Activated CD4-positive, alpha-beta T cell treated with anti-CD3 and anti-CD28 coated beads for 4 hours (primary cell): ENCODE results near the gene SLC39A3.

Source experiments
- DNase-seq, 2 donors: peaks; one replicate each; pipeline ENCODE4 v3.0.0-alpha.2; 2020

Gene SLC39A3

DNA sequence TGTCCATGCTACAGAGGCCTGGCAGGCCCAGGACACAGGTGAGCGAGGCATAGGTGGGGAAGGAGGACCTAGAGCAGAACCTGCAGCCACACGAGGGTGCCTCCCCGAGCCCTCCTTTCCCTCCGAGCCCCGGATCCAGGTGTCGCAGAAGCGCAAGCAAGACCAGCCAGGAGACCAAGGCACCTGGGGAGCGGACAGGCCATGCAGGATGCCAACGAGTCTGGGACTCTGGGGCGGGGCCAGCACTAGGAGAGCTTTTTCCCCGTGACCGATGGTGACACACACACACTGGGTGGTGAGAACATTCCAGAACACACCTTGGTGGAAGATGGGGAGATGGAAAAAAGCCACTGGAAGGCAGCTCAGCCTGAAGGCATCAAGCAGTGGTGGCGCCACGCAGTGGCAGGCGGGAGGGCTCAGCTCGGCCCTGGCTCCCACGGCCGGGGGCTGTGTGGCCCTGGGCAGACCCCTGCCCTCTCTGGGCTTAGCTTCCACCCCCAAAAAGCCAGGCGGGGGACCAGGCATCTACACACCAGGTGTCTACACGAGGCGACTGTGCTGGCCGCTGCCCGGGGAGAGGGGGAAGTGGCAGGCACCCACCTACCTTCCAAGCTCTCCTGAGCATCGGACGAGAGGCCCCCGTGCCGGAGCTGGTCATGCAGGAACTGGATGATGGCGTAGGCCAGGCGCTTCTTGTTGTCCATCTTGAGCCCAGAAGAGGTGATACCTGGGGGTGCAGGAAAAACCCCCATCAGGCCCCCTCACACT is 28.7 kb upstream of the SLC39A3 start:
- no peak for DNase-seq

DNA sequence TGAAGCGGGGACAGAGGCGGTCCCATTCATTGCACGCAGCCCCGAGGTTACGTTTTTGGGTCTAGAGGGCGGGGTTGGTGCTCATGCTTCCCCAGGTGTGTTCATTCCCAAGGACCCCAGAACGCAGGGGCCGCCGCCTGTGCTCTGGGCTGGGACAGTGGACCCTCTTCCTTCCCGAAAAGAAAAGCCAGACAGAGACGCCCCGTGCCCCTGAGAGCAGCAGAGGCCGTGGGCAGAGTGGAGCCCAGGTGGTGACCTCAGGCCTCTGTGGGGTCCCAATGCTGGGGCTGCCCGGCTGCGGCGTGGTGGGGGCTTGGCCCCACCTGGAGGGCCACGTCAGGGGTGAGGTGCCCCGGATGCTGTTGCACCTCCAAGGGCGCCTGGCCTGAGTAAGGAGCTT is 27.9 kb upstream of the SLC39A3 start:
- no peak for DNase-seq

DNA sequence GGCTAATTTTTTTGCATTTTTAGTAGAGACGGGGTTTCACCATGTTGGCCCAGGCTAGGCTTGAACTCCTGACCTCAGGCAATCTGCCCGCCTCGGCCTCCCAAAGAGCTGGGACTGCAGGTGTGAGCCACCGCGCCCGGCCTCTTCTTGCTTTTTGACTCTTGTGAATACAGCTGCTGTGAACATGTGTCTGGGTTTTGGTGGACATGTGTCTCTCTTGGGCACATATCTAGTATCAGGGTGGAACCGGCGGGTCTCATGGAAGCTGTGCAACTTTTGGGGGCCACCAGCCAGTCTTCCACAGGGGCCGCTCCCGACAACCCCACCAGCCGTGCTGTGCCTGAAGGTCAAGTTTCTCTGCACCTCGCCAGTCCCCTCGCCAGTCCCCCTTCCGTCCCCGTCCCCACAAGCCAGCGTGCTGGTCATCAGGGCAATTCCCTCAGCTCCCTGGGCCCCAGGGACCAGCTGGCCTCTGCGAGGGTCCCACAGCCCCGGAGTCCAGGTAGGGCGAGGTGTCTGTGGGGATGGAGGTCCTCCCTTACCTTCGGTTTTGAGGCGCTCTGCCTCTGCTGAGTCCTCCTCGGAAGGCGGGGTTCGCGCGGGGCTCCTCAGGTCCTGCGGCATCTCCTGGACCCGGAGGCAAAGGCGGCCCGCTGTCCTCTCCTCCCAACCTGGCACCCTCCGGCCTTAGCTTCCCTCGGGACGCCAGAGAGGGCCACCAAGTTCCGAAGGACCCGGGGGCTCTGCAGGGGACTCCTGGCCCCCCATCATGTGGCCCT is 27.0 kb upstream of the SLC39A3 start:
- DNase-seq: no peak

DNA sequence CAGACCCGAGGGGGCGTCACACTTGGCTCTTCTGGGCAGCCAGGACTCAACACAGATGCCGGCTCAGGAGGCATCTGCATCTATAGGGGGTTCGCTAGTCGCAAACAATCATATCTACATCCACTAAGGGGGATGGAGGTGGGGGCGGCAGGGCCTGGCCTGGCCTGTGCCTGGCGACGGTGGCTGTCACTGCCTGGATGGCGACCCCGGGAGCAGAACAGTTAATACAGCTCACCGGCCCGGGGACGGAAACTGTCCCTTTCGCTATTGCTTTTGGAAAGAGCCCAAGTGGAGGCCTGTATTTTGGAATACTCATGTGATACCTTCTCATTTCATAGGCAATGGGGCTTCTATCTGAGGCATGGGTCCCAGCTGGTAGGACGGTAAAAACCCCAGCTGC is 25.6 kb upstream of the SLC39A3 start:
- DNase-seq: no peak

DNA sequence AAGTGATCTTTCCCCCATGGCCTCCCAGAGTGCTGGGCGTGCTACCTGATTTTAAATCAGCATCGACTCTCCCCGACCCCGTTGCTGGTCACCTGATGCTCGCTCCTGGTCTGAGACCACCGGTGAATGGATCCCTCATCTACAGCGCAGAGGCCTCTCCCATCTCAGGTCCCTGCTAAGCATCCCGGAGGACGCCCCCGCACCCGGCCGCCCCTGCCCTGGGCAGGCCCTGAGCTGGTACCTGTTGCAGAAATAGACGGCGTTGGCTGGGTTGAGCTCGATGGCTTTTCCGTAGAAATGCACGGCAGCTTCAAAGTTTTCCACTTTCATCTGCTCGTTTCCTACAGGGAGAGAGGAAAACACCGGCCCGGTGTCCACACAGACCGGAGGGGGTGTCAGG is 25.1 kb upstream of the SLC39A3 start:
- no peak for DNase-seq

DNA sequence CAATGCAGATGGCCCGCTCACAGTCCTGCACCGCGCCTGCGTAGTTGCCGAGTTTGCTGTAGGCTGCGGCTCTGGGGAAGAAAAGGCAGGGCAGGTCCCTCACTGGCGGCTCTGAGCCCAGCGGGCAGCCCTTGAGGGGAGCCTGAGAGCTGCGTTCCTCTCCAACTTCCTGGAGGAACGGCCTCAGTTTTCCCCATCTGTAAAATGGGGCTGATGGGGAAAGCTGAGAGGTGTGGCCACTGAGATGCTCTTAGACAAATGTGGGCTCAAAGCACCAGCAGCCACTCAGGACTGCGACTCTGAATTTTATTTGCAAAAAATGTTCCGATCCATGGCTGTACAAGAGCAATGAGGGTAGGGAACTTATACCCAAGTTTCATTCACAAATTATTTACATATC is 23.9 kb upstream of the SLC39A3 start:
- DNase-seq: no peak

DNA sequence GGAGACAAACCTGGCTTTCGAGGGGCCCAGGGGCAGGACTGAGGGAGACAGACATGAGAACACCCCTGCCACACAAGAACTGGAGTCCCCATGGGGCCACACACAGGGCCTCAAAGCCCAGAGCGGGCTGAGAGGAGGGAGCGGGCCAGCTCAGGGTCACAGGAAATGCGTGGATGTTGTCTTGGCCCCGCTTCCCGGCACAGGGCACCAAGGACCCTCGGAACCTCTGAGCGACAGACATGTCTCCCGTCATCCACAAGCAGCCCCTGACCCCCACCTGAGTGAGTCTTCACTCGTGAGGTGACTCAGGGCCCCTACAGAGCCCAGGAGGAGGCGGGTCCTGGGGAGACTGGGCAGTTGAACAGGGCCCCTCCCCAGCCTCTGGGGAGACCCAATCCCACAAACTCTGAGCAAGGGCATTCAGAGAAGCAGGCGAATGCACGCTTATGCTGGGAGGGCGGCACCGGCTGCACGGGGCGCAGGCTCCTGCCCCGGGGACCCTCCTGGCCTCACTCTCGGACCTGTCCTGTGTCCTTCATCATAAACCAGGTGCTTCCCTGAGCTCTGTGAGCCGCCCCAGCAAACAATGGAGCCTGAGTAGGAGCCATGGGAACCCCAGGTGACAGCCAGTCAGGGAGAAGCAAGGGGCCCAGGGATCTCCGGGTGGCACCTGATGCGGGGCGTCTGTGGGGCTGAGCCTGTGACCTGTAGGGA is 23.1 kb upstream of the SLC39A3 start:
- DNase-seq: no peak

DNA sequence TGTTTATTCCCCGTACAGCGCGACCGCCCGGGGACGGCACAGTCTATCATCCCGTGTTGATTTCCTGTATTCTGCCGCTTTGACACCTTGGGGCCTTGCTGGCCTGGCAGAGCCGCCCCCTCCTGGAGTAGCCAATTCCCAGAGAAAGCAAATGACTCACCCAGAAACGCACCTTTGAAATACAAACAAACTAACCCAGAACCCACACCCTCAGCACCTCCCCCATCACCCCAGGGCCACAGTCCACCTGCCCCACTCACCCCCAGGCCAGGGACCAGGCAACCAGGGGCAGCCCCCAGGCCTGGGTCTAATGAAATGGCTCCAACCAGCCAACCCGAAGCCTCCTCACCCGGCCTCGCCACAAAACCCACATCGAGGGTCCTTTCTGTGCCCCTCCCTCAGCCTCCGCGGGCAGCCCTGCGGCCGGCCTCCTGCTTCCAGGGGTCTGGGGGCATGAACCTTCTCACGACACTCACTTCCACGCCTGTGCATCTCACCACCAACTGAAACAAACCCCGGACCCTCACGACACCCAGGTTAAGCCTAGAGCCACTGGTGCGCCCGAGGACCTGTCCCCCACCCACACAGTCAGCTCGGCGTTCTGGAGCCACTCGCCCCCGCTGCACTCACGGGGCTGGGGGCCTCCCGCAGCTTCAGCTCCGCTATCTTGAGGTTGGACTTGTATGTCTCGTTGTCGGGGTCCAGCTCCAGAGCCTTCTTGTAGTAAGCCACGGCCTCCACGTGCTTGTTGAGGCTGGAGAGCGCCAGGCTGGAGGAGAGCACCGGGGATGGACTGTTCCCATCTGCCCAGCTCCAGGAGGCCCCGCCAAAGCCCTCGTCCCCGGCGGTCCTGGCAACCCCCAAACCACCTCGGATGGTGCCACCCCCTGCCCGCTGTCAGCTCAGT is 22.3 kb upstream of the SLC39A3 start:
- DNase-seq: no peak

DNA sequence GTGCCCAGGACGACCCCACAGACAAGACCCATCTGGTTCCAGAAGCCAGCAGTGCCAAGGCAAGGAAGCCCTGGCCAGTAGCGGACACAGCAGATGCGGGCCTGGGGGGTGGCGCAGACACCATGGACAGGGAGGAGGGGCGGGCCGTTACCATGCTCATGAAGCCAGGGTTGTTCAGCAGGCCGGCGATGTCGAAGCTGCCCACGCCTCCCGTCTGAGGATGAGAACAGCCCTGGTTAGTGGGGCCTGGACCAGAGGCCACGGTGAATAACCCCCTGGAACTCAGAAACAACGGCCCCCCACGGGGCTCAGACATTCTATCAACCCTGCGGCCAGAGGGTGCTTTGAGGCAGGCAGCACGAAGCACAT is 21.5 kb upstream of the SLC39A3 start:
- DNase-seq: no peak

DNA sequence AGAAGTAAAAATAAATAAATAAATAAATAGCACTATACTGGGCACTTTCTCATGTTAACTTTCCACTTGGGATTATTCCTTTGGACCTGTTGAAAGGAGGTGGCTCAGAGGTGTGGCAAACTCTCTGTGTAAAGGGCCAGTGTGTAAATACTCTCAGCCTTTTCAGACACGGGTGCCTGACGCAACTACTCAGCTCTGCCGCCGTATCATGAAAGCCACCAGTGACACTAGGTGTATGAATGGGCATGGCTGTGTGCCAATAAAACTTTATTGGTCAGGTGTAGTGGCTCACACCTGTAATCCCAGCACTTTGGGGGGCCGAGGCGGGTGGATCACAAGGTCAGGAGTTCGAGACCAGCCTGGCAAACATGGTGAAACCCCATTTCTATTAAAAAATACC is 20.1 kb upstream of the SLC39A3 start:
- no peak for DNase-seq

DNA sequence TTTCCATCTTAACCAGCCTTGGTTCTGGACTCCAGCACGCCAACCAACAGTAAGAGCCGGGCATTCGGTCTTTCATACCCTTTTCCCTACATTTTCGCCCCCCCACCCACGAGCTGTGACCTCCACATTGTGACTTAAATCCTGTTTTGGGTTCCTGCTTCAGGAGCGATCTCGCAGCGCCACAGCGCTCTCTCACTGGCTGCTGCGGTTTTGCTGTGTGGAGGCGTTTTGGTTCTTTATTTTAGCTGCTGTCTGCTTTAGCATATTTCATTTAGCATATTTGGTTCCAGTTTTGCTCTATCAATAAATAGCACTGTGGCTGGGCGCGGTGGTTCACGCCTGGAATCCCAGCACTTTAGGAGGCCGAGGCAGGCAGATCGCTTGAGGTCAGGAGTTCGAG is 19.5 kb upstream of the SLC39A3 start:
- DNase-seq: no peak

DNA sequence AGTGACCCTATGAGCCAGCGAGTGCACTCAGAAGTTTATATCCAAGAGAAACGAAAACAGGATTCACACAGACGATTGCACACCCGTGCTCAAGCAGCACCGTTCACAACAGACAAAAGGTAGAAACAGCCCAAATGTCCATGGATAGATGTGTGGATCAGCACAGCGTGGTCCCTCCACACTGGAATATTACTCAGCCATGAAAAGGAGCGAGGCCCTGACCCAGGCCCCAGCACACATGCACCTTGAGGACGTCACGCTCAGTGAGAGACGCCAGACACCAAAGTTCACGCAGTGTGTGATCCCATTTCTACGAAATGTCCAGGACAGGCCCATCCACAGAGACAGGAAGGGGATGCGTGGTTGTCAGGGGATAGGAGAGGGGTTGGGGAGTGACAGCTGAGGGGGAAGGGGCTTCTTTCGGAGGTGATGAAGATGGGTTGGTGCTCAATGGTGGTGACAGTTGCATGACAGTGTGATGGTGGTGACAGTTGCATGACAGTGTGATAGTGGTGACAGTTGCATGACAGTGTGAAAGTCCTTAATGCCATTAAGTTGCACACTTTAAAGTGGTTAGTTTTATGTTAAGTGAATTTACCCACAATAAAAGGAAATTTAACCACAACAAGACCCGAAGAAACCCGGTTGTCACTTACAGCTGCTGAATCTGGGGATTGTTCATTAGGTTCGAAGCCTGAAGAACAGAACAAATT is 18.9 kb upstream of the SLC39A3 start:
- DNase-seq: no peak

DNA sequence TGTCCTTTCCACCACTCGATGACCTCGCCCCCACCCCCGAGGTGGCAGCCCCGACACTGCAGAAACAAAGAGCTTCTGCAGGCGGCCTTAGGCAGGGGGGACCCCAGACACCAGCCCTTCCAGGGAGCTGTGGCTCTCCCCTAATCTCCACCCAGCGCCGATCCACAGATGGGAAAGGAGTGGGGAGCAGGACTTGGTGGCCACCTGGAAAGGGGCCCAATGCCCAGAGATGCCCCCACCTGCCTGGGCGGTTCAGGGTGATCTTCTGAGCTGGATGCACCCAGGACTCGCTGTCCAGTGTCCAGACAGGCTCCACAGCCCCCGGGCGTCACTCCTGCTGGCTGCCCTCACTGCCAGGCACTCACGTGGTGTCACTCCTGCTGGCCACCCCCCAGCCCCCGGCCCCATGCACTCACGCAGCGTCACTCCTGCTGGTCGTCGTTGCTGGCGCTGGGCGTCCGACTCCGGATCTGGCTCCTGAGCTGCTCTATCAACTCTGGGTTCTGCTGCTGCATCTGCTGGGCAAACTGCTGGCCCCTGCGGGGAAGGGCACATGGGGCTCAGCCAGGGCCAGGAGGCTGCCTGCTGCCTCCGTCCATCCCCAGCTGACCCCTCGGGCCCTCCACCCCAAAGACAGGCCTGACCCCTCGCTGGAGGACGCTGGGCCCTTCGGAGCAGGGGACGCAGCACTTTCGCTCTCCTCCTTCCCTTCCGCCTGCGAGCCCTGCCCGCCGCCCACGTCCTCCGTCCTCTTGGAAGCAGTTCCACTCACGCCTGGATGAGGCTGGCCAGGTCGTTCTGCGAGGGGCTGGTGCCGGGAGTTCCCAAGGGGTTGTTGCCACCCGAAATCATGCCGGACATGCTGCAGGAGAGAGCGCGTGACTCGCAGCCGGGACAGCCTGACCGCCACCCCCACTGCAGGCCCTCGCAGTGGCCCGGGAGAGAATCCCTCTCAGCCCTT is 17.4 kb upstream of the SLC39A3 start:
- no peak for DNase-seq

DNA sequence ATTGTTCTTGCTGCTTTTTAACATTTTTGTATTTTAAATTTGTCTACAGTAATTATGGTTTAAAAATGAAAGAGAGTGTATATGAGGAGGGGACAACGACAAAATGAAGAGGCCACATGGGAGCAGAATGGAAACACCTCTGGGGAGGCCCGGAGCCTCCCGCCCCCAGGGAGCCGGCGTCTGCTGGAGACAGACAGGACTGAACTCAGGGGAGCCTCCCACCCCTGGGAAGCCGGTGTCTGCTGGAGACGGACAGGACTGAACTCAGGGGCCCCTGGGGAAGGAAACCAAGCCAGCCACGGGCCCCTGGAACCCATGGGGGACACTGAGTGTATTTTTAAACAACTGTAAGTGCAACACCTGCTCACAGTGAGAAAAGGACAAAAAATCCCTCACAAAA is 16.7 kb upstream of the SLC39A3 start:
- DNase-seq: no peak

DNA sequence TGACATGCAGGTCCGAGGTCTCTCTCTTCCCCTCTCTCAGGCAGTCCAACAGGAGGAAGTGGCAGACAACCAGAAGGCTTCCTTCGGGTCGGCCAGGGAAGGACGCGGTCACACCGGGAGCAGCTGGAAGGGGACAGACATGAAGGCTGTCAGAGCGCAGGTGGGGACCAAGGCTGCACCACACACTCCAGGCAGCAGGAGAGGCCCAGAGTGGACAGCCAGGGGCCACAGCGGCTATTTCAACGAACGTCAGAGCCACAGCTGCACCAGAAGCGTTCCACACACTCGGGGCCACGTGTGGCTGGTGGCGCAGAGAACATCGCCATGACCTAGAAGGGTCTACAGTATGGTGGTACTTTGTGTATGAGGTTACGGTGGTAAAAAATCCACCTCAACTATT is 16.0 kb upstream of the SLC39A3 start:
- no peak for DNase-seq

DNA sequence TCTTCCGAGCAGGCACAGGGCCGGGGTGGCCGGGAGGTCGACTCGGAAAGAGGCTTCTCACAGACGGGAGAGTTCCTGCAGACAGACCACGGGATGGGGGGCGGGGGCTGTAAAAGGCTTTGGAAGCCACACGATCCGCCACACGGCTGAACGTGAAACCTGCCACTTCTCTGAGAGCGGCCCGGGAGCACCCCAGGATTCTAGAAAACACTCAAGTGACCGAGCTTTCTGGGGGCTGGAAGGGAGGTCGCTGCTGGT is 15.6 kb upstream of the SLC39A3 start:
- DNase-seq: no peak

DNA sequence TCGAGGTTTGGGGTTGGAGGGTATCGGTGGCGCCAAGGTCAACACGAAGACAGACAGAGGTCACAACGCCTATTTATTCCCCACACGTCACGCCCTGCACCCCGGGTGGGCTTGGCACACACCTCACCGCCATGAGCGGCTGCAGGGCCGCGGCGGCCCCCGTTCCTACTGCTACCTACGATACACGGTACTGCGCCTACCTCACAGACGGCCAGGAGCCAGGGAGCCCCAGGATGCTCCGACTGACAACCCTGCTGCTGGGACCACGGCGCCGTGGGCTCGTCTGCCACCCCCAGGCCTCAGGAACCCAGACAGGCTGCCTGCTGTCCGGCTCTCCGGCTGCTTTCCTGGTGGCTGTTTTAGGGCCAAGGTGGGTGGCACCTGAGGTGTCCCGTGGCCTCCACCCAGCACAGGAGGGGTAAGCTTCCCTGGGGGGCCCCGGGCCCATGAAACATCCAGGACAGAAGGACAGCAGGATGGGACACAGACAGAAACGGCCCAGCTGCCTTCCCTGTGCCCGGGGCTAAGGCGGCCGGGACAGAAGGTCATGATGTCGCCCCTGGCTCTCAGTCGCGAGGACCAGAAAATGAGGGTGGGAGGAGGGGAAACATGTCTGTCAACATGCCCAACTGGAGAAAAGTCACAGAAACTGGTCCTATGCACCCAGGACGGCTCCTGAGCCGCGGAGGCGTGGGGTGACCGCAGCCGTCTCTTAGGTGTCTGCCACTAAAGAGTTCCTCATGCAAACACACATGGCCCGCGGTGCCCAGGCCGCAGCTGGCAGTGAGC is 15.0 kb upstream of the SLC39A3 start:
- no peak for DNase-seq

DNA sequence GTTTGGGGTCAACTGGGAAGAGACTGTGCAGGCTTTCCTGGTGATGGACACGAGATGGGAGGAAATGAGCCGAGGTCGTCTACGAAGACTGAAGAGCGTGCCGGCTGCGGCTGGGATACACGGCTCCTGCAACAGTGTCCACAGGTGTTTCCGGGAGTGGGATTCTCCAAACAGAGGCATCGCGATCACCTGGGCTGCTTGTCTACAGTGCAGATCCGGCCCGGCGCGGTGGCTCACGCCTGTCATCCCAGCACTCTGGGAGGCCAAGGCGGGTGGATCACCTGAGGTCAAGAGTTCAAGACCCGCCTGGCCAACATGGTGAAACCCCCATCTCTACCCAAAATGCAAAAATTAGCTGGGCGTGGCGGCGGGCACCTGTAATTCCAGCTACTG is 11.6 kb upstream of the SLC39A3 start:
- no peak for DNase-seq

DNA sequence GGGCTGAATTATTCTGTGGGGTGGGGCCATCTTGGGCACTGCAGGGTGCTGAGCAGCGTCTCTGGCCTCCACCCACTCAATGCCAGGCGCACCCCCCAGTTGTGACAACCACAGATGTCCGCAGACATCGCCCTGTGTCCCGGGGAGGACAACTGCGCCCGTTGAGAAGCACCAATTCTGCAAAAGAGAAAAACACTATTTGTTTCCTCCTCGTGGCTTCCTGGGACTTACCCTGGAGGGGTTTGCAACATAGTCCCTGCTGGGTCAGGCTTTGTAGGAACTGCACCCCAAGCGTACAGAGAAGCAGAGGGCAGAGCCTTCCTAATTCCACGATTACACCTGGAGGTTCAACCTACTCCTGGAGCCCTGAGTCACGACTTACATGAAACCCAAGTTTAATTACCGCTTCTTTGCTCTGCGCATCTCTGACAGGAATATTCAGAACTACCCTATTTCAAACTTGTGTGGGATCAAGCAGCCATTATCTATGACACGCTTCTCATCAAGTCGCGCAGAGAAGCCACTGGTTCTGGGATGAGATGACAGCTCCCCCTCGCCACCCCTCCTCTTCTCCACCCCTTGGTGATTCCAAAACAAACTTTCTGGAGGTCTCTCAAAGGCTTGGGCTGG is 11.1 kb upstream of the SLC39A3 start:
- no peak for DNase-seq

DNA sequence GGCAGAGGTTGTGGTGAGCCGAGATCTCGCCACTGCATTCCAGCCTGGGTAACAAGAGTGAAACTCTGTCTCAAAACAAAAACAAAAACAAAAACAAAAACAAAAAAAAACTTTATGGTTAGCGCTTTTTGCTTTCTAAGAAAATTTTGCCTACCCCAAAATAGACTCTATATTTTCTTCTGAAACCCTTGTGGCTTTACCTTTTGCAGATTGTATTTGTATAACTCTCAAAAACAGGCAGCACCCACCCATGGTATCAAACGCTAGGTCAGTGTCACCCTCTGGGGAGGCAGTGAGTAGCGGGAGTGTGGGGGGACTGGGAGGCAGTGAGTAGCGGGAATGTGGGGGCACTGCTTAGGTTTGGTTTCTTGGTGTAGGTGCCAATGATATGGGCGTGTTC is 7.5 kb upstream of the SLC39A3 start:
- no peak for DNase-seq
